Measurements from ENCODE around the gene VTCN1.

DNA sequence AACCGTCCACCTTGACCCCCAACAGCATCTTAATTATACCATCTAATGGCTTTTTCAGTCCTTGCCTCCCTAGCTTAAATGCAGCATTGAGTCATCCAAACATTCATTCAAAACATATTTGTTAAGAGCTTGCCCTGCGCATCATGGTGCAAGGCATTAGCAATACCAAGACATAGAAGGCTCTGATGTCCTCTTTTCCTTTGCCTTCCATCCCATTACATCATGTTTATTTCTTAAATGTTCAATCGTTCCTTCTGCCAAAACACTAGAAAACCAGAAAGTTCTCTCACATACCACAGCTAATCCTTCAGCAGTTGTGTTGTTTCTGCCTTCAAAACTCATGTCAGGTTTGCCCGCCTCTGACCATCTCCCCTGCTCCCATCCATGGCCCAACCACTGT, 29.8 kb upstream of the VTCN1 start:
- TF ChIP-seq, protein P1, sequence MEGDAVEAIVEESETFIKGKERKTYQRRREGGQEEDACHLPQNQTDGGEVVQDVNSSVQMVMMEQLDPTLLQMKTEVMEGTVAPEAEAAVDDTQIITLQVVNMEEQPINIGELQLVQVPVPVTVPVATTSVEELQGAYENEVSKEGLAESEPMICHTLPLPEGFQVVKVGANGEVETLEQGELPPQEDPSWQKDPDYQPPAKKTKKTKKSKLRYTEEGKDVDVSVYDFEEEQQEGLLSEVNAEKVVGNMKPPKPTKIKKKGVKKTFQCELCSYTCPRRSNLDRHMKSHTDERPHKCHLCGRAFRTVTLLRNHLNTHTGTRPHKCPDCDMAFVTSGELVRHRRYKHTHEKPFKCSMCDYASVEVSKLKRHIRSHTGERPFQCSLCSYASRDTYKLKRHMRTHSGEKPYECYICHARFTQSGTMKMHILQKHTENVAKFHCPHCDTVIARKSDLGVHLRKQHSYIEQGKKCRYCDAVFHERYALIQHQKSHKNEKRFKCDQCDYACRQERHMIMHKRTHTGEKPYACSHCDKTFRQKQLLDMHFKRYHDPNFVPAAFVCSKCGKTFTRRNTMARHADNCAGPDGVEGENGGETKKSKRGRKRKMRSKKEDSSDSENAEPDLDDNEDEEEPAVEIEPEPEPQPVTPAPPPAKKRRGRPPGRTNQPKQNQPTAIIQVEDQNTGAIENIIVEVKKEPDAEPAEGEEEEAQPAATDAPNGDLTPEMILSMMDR (IDR thresholded peaks at IDR 0.05) = no peak
- no peak for TF ChIP-seq POLR2A (IDR thresholded peaks at IDR 0.05)

All from ovary (tissue), 3 donors.